ENCODE results near the gene COG2. TPM values are rescaled to one million over a fixed set of nuclear protein-coding genes. Genes with fewer than 3 reads are reported as not detected.
A peak's percentile ranks its signal among the peaks of the same experiment; 100 is the strongest.

Gene COG2
- total and polyA plus RNA-seq, 12 donors: 12.0 to 80.1 (median 50.6) TPM

DNA sequence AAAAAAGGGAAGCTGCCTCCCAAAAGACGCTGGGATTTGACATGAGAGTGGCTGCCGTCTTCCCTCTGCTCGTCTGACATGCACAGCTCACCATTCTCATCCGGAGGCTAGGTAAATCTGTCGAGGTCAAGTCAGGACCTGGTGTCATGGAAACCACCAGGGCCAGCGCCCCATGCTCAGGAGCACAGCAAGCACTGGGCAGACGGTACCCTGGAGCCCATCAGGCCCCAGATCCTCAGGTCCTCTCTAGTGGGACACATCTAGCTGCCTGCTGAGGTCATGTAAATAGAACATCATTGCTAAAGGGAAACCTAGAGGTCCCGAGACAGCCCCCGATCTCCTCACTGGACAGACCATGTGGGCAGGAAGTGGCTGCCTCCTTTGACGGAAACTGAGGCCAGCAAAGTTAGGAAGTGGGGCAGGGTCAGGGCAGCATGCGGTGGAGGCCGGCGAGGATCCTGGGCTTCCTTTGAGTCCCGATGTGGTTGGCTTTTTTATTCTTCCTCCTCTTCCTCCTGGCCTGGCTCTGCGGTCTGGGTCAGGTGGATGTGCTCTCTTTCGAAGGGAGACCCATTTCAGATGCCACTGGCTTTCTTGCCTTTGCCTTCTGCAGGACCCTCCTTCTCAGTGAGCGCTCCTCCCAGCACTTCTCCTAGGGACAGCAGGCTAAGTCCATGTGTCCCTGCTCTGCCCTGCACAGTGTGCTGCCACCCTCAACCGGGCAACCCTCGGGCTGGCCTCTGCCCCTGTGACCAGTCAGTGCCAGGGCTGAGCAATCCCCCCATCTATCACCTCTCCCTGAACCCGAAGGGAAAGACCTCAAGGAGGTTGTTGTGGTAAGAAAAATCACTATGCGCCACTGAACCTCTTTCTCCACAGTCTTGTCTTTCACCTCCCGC is 65.7 kb downstream of the COG2 start:
- Histone ChIP-seq H3K27ac (no peak overlapping the region), H3K27me3 (no peaks in the 10 kb centered on the region), H3K36me3 (replicated peaks in 1 of 2) (no peaks in the 10 kb centered on the region), H3K4me3 (no peak overlapping the region), H3K9me3 (replicated peaks in 1 of 3) (no peaks in the 10 kb centered on the region), H3K4me1 (replicated peaks in 1 of 2) (no peaks in the 10 kb centered on the region)
- intact Hi-C loops (cut with DNase I): no loop called here
- DNase-seq: no peak
- TF ChIP-seq, protein P1, sequence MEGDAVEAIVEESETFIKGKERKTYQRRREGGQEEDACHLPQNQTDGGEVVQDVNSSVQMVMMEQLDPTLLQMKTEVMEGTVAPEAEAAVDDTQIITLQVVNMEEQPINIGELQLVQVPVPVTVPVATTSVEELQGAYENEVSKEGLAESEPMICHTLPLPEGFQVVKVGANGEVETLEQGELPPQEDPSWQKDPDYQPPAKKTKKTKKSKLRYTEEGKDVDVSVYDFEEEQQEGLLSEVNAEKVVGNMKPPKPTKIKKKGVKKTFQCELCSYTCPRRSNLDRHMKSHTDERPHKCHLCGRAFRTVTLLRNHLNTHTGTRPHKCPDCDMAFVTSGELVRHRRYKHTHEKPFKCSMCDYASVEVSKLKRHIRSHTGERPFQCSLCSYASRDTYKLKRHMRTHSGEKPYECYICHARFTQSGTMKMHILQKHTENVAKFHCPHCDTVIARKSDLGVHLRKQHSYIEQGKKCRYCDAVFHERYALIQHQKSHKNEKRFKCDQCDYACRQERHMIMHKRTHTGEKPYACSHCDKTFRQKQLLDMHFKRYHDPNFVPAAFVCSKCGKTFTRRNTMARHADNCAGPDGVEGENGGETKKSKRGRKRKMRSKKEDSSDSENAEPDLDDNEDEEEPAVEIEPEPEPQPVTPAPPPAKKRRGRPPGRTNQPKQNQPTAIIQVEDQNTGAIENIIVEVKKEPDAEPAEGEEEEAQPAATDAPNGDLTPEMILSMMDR (IDR thresholded peaks at IDR 0.05): no peak
- no peak for TF ChIP-seq POLR2A (IDR thresholded peaks at IDR 0.05)
- 70 to 80% (median 72%) methylated on average over 18 to 22 of the region's 22 CpGs for WGBS, 4 donors

DNA sequence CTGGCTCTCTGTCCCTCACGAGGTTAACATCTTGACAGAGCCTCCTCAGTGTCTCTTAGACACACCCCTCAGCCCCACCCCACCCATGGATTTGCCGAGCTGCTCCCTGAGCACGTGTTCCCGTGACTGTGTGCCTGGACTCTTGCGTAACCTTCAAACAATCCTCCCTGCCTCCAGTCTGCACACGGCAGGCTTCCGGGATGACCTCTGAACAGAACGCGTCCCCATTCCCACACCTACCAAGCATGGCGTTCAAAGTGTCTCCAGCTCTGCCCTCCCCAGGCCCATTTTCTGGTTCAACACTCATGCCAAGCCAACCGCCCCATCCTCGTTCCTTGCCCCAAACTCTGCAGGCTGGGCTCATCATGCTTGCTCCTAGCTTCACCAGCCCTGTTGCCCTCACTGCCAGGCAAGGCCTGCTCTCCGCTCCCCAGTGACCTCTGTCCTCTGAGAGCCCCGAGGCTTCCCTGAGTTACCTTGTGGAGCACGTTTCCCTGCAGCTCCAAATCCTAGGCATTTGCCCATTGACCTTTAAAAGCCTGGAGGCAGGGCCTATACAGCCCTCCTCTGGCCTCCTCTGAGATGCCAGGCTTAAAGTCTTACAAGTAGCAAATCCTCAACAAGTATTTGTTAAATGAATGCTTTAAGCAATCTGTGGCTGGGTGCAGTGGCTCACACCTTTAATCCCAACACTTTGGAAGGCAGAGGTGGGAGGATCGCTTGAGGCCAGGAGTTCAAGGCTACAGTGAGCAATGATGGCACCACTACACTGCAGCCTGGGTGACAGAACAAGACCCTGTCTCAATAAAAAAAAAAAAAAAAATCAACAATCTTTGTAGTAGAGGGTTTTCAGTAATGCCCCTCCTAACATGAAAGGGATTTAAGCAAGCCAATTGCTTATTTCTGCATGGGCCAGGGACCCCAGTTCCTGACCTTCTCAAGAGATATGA is 66.6 kb downstream of the COG2 start:
- intact Hi-C loops (cut with DNase I): no loop called here
- Histone ChIP-seq H3K4me3 (no peak overlapping the region), H3K9me3 (replicated peaks in 1 of 3) (no peaks in the 10 kb centered on the region), H3K27me3 (no peaks in the 10 kb centered on the region), H3K4me1 (replicated peaks in 1 of 2) (peaks cover 6 to 7% of the 10 kb centered on the region in 2 donors), H3K27ac (no peak overlapping the region), H3K36me3 (replicated peaks in 1 of 2) (no peaks in the 10 kb centered on the region)
- 76 to 82% (median 81%) methylated on average over 16 of the region's 16 CpGs for WGBS, 4 donors
- no peak for TF ChIP-seq POLR2A (IDR thresholded peaks at IDR 0.05)
- TF ChIP-seq, protein P1 (IDR thresholded peaks at IDR 0.05): no peak
- DNase-seq: peak in 2 of 7 donors; percentile 25 to 33

- H3K36me3 ChIP-seq (replicated peaks in 1 of 2): no peaks in the 10 kb centered on the region
- no peak overlapping the region for H3K27ac ChIP-seq
- no peak overlapping the region for H3K4me3 ChIP-seq
- DNase-seq: no peak
- 80 to 88% (median 85%) methylated on average over 11 to 18 of the region's 18 CpGs for WGBS, 4 donors
- no peaks in the 10 kb centered on the region for H3K27me3 ChIP-seq
- H3K9me3 ChIP-seq (replicated peaks in 1 of 3): no peaks in the 10 kb centered on the region
- peaks cover 13 to 16% of the 10 kb centered on the region in 2 donors for H3K4me1 ChIP-seq (replicated peaks in 1 of 2)
- TF ChIP-seq, protein P1 (IDR thresholded peaks at IDR 0.05): no peak
- TF ChIP-seq POLR2A (IDR thresholded peaks at IDR 0.05): no peak
- intact Hi-C loops (cut with DNase I): no loop called here
Observed at GRCh38 chr1:230709619-230710542, 67.6 kb downstream of the COG2 start.
